A673 (cell line): ENCODE measurements around the gene ACAD11. TPM values are rescaled to one million over a fixed set of nuclear protein-coding genes. Genes with fewer than 3 reads are reported as not detected.

Source experiments
- BruUV-seq: library from RNA; stranded (reverse); fragments of 400-500 nt; replicated peaks from 2 replicates; lab custom pipeline; 2021; lab: Mats Ljungman, UMichigan
- CTCF ChIA-PET: fragments of 300-600 bp; sonication (Branson Sonifier 250); formaldehyde crosslinking; loops from one replicate; lab custom pipeline; 2022; ENCODE audit warnings: antibody characterized with exemption; lab: Charles Lee
- POLR2A ChIA-PET: fragments of 300-600 bp; sonication (Branson Sonifier 250); formaldehyde crosslinking; loops from one replicate; lab custom pipeline; 2022; ENCODE audit warnings: antibody characterized with exemption; ENCODE audit not compliant: low non-redundant PET; lab: Charles Lee
- DNase-seq: peaks from one replicate; pipeline ENCODE4 v3.0.0-alpha.2; 2015; ENCODE audit warnings: low spot score
- H3K27ac ChIP-seq: fragments of 200-600 bp; sonication (generic); 2 replicates; pipeline ENCODE4 v1.5.1; 2016; ENCODE audit warnings: mixed run types, low read depth, mild to moderate bottlenecking, mixed read lengths, antibody characterized with exemption, low read length; ENCODE audit not compliant: poor library complexity, severe bottlenecking
- H3K27me3 ChIP-seq: fragments of 200-600 bp; sonication (generic); replicated peaks from 2 replicates; pipeline ENCODE4 v1.6.1; 2017; ENCODE audit warnings: mixed run types, low read depth, mild to moderate bottlenecking, mixed read lengths, antibody characterized with exemption, low read length; ENCODE audit not compliant: insufficient read depth, poor library complexity
- H3K36me3 ChIP-seq: fragments of 200-600 bp; sonication (generic); 2 replicates; pipeline ENCODE4 v1.6.1; 2016; ENCODE audit warnings: mixed run types, mild to moderate bottlenecking, mixed read lengths, antibody characterized with exemption, low read length; ENCODE audit not compliant: insufficient read depth, poor library complexity, severe bottlenecking
- H3K4me1 ChIP-seq: fragments of 200-600 bp; sonication (generic); 2 replicates; pipeline ENCODE4 v1.6.1; 2017; ENCODE audit warnings: mixed run types, mild to moderate bottlenecking, mixed read lengths, antibody characterized with exemption, low read length; ENCODE audit not compliant: insufficient read depth, poor library complexity, severe bottlenecking
- H3K4me3 ChIP-seq: fragments of 200-600 bp; sonication (generic); 2 replicates; pipeline ENCODE4 v1.5.1; 2016; ENCODE audit warnings: low read depth, mixed run types, mild to moderate bottlenecking, mixed read lengths, low read length; ENCODE audit not compliant: poor library complexity, severe bottlenecking
- H3K9me3 ChIP-seq: fragments of 200-600 bp; sonication (generic); 2 replicates; pipeline ENCODE4 v1.6.1; 2016; ENCODE audit warnings: mixed run types, low read depth, mild to moderate bottlenecking, mixed read lengths, antibody characterized with exemption, low read length; ENCODE audit not compliant: poor library complexity, severe bottlenecking
- CTCF ChIP-seq: fragments of 300-800, 200-600 bp; sonication (generic); conservative IDR thresholded peaks from 2 replicates; pipeline ENCODE4 v1.5.1; 2017; ENCODE audit warnings: low read depth, mild to moderate bottlenecking, antibody characterized with exemption, low read length, moderate library complexity, mixed read lengths
- EZH2 ChIP-seq: fragments of 200-600 bp; sonication (generic); IDR thresholded peaks from 2 replicates; pipeline ENCODE4 v1.6.1; 2017; ENCODE audit warnings: borderline replicate concordance, low read depth, mild to moderate bottlenecking, mixed read lengths, antibody characterized with exemption, low read length; ENCODE audit not compliant: poor library complexity, severe bottlenecking
- intact Hi-C: fragments of 100-400 bp; cut with micrococcal nuclease; formaldehyde crosslinking; loops from one replicate; pipeline ENCODE4 v1.10.0; 2022; ENCODE audit not compliant: unreplicated experiment
- total RNA-seq: library from RNA; stranded (reverse); gene quantifications from 2 replicates; pipeline ENCODE4 v1.2.3, GENCODE V29; 2021

Gene ACAD11
- total RNA-seq, 1 experiment from 2014 or later = 10.4 TPM

GRCh38 chr3:132509506-132509905 is 150.1 kb downstream of the ACAD11 start:
- Histone ChIP-seq H3K27me3 (no peaks in the 10 kb centered on the region), H3K4me3 (no peak overlapping the region), H3K4me1 (no peaks in the 10 kb centered on the region), H3K27ac (no peak overlapping the region), H3K36me3 (peaks cover 52% of the 10 kb centered on the region), H3K9me3 (no peaks in the 10 kb centered on the region)
- no peak for DNase-seq
- TF ChIP-seq CTCF = no peak
- TF ChIP-seq EZH2 = no peak
- CTCF ChIA-PET = no interaction called here
- POLR2A ChIA-PET = no interaction called here
- no TSS peak for BruUV-seq
- intact Hi-C loops = no loop called here

- ChIA-PET CTCF (no interaction called here), POLR2A (no interaction called here)
- Histone ChIP-seq H3K4me3 (no peak overlapping the region), H3K36me3 (peaks cover 53% of the 10 kb centered on the region), H3K27me3 (no peaks in the 10 kb centered on the region), H3K27ac (no peak overlapping the region), H3K4me1 (no peaks in the 10 kb centered on the region), H3K9me3 (no peaks in the 10 kb centered on the region)
- no peak for TF ChIP-seq EZH2
- TF ChIP-seq CTCF = no peak
- intact Hi-C loops = no loop called here
- BruUV-seq = no TSS peak
- DNase-seq = no peak
Observed at GRCh38 chr3:132509096-132509495, 150.5 kb downstream of the ACAD11 start.

Other genes with a start within 250 kb of the ACAD11 start
- gene DNAJC13, start 242.3 kb downstream of the ACAD11 start, total RNA-seq = 45.4 and 46.0 TPM in 2 replicates
- not detected in 2 replicates for gene ACKR4, start 62.5 kb downstream of the ACAD11 start, total RNA-seq
- gene UBA5, start 520 bp upstream of the ACAD11 start, total RNA-seq = 50.0 and 55.8 TPM in 2 replicates
- 5.8 and 9.0 TPM in 2 replicates for gene NPHP3, start 62.6 kb upstream of the ACAD11 start, total RNA-seq